HG02798 (cell line): ENCODE results near the gene IL13RA1.
"Not testable (repeated sequence)": the region's sequence is repeated elsewhere in the genome, so short reads cannot be mapped to it uniquely, and the experiment has no call there.

Experiments used
- ATAC-seq: cut with Tn5 transposase; IDR thresholded peaks from one replicate; pipeline ENCODE4 v1.9.1; 2021; ENCODE audit warnings: mild to moderate bottlenecking; ENCODE audit not compliant: unreplicated experiment, poor library complexity

The IL13RA1 gene

DNA sequence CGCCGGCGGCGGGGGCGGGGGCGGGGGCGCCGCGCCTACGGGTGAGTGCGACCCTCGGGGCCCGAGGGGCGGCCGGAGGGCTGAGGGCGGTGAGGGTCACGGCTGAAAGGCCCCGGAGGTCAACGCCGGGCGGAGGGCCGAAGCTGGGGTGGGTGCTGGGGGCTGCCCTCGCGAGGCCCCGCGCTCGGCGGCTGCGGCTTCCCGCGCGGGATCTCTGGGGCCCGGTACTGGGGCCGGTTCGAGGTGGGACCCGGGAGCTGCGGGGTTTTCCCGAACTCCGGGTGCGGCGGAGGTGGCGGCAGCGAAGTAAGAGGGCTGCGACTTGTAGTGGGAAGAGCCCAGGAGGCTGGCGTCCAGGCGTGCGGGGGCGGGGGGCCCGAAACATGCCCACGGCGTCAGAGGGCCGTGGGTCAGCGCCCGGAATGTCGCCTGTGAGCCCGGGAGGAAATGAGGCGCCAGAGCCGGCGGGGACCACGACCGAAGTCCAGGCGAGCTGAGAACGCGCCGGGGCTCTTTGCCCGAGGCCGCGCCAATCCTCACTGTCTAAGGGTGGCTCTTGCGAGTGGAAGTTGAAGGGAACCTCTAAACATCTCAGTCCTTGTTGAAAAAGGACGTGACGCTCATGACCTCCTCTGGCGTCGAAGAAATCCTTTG, 407 bp downstream of the IL13RA1 start:
- ATAC-seq: peak; percentile 15

- ATAC-seq: no peak
Observed at GRCh38 chrX:118729042-118729652, 1.7 kb downstream of the IL13RA1 start.

DNA sequence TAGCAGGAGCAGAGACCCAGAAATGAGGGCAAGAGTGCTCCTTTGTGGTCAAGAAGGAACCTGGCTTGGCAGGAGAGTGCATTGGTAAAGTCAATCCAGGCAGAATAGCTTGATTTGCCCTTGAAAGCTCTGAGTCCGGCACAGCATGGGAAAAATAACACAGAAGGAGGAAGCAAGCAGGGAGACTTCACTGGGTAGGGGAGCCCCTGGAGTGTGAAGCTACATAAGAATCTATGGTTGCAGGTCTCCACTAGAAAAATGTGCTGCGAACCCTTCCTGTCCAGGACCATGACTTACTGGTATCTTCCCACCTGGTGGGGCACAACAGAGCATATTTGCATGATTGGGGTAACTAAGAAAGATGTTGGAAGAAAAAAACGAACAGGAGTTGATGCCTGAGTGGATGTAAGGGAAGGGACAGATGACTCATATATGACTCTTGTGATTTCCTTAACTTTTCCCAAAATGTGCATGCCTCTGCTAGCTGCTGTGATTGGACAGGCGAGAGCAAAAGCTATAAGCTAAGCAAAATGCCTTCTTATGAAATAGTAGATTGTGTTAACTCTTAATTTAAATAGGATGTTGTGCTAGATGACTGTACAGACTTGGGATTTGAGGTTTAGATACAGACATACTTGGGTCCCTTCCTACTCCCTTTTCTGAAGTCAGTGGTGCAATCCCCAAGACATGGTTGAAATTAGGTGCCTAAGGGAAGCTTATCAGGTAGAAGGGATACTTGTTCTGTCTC, 3.3 kb downstream of the IL13RA1 start:
- no peak for ATAC-seq

DNA sequence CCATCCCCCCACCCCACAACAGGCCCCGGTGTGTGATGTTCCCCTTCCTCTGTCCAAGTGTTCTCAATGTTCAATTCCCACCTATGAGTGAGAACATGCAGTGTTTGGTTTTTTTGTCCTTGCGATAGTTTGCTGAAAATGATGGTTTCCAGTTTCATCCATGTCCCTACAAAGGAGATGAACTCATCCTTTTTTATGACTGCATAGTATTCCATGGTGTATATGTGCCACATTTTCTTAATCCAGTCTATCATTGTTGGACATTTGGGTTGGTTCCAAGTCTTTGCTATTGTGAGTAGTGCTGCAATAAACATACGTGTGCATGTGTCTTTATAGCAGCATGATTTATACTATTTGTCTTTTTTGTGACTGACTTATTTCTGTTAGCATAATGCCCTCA, 5.1 kb downstream of the IL13RA1 start:
- not testable (repeated sequence) for ATAC-seq

- ATAC-seq: peak; percentile 48
Observed at GRCh38 chrX:118734909-118735308, 7.5 kb downstream of the IL13RA1 start.

DNA sequence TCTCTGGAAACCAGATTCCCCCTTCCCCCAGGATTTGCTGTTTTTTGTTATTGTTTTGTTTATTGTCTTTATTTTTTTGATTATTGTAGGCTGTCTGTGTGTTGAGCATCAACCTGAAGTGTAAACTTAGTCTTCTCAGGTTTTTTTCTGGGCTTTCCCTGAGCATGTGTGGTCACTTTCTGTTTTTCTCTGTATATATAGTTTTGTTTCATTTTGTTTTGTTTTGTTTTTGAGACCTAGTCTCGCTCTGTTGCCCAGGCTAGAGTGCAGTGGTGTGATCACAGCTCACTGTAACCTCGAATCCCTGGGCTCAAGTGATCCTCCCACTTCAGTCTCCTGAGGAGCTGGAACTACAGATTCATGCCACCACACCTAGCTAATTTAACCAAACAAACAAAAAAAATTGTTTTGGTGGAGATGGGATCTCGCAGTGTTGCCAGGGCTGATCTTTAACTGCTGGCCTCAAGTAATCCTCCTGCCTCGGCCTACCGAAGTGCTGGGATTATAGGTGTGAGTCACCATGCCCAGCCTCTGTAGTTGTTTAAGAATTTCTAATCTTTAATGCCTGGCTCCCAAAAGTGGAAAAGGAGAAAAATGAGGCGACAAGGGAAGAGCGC, 9.1 kb downstream of the IL13RA1 start:
- peak; percentile 82 for ATAC-seq

- no peak for ATAC-seq
Observed at GRCh38 chrX:118739577-118739976, 12.2 kb downstream of the IL13RA1 start.

- no peak for ATAC-seq
Observed at GRCh38 chrX:118740276-118740889, 13.0 kb downstream of the IL13RA1 start.

DNA sequence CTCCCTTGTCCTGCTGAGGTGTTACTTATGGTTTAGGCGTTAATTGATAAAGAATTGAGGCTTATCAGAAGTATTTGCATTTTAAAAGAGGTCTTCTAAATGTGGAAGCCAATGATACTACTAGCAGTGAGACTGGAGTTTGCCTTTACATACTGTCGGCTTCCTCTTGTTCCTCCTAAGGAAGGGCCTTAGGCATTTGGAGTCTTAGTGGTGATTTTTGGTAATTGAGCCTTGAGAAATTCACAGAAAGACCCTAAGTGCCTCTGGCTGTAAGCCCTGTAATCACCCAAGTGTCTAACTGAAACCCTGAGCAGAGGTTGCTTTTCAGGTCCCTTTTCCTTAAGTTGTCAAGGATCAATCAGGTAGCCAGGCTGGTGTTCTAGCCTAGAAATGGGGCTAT, 14.8 kb downstream of the IL13RA1 start:
- no peak for ATAC-seq

- ATAC-seq: no peak
Observed at GRCh38 chrX:118745570-118745969, 18.2 kb downstream of the IL13RA1 start.

DNA sequence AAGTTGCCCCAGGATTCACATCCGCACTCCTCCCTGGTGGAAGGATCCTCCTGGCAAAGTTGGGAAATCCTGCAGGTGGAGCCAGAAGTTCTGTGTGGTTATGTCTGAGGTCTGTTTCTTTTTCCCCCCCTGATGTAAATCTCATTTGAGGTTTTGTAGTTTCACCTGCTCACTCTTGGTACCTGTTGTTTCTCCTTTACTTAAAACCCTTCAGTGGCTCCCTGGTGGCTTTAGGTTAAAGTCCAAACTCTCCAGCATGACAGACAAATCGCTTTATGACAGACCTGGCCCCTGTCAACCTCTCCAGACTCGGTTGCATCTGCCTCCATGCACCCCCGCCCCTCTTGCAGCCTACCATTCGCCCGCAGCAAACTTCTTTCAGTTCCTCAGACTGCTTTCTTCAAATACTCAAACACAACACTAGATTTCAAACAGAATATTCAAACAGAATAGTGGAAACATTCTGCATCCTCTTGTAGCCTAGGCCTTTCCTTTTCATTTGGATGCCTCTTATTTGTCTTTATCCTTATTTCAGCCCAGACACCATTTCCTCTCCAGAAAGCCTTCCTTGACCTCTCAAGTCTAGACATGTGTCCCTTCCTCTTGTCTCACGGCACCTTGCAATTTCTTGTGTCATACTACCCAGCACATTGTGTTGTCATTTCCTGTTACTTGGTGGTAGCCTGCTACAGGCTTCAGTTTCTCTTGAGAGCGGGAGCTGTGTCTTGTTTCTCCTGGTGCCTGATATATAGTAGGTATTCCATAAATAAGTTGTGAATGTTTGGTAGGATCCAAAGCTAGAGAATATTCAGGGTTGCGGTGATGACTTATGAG, 24.8 kb downstream of the IL13RA1 start:
- ATAC-seq: peak; percentile 85

- no peak for ATAC-seq
Observed at GRCh38 chrX:118755633-118756032, 28.2 kb downstream of the IL13RA1 start.

GRCh38 chrX:118756101-118756500, 28.7 kb downstream of the IL13RA1 start:
- no peak for ATAC-seq

- no peak for ATAC-seq
Observed at GRCh38 chrX:118758511-118758910, 31.1 kb downstream of the IL13RA1 start.

DNA sequence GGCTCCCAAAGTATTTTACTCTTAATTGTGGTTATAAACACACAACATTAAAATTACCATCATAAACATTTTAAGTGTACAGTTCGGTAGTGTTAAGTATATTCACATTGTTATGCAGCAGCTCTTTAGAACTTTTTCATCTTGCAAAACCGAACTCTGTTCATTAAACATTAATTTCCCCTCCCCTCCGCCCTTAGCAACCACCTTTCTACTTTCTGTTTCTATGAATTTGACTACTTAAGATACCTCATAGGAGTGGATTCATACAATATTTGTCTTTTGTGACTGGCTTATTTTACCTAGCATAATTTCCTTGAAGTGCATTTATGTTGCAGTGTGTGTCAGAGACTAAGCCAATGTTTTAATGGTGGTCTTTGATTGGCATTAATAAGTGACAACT, 32.6 kb downstream of the IL13RA1 start:
- no peak for ATAC-seq

DNA sequence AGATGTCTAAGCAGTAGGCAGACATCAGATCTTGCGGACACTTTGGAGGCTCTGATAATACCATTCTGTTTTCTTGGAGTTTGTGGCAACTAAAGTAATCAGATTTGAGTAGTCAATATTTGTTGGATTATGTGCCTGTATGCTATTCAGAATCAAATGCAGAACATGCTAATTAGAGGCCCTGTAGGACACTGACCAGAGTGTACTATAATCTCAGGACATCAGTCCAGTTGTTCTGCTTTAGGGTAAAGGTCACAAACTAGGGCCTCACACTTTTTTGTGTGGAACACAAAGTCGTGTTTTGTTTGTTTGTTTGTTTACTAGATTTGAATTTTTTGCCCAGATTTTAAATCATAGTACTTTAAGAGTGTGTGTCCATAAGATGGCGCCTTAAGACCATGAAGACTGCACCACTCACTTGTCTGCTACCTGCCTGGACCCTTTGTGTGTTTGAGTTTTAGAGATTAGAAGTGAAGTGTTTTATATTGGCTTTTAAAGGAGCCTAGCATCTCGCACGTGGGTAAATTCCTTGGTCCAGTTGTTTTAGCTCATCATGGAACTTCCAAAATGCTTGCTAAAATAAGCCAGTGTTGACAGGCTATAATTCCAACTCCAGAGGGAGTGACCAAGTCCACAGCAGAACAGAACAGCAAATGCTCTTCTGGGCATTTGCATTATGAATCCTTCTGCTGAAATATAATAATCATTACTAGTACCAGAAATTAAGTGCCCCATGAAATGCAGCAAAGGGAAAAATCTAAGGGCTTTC, 34.7 kb downstream of the IL13RA1 start:
- no peak for ATAC-seq

DNA sequence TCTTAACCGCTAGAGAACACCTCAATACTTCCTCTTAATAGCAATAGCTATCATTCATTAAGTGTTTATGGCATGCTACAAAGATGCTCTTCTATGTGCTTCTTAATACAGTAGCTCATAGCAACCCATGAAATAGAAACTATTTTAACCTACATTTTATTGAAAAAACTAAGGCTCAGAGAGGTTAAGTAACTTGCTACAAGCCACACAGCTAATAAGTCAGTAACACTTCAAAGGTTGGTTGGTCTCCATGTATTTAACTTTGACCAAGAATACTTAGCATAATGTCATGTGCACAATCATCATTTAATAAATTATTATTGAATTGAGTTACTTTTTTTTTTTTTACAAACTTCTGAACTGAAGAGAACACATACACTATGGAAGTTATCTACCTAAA, 36.1 kb downstream of the IL13RA1 start:
- no peak for ATAC-seq

GRCh38 chrX:118764122-118764521, 36.7 kb downstream of the IL13RA1 start:
- ATAC-seq: no peak

DNA sequence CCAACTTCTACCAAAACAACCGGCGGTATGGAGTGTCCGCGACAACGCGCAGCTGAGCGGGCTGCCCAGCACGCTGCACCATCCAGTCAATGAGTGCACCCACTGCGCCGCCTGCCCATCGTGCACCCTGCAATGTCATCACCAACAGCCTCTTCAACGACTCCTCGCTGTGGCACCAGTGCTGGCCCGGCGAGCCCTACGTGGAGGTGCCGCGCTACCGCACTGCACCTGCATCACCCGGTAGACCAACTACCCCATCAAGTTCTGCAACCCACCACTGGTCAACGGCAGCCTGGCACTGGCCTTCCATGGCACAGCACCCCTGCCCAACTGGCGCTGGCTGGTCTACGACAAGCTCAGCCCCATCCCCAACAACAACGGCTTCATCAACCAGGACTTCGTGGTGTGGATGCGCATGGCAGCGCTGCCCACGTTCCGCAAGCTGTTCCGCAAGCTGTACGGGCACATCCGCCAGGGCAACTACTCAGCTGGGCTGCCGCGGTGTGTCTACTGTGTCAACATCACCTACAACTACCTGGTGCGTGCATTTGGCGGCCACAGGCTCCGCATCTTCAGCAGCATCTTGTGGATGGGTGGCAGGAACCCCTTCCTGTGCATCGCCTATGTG, 42.8 kb downstream of the IL13RA1 start:
- no peak for ATAC-seq
